HG02938 (cell line): ENCODE results near the gene CLIC3.

Experiments used
- ATAC-seq: cut with Tn5 transposase; IDR thresholded peaks from one replicate; pipeline ENCODE4 v1.9.1; 2021; ENCODE audit warnings: mild to moderate bottlenecking, moderate library complexity; ENCODE audit not compliant: unreplicated experiment

CLIC3 gene

DNA sequence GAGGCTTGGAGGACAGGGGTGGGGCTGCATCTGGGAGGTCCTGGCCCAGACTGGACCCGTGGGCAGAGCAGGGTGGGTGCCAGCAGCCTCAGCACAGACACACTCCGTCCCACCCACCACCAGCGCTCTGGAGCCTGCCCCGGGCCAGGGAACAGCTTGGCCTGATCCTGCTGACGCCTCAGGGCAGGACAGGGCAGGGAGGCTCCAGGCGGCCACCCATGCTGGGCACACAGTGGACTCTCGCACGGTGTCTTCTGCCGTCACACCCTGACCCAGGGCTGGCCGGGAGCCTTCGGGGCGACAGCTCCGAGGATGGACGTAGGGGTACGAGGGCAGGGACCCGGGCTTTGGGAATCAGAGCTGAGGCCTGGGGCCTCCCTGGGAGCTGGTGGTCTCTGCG is 27.2 kb downstream of the CLIC3 start:
- ATAC-seq = no peak

DNA sequence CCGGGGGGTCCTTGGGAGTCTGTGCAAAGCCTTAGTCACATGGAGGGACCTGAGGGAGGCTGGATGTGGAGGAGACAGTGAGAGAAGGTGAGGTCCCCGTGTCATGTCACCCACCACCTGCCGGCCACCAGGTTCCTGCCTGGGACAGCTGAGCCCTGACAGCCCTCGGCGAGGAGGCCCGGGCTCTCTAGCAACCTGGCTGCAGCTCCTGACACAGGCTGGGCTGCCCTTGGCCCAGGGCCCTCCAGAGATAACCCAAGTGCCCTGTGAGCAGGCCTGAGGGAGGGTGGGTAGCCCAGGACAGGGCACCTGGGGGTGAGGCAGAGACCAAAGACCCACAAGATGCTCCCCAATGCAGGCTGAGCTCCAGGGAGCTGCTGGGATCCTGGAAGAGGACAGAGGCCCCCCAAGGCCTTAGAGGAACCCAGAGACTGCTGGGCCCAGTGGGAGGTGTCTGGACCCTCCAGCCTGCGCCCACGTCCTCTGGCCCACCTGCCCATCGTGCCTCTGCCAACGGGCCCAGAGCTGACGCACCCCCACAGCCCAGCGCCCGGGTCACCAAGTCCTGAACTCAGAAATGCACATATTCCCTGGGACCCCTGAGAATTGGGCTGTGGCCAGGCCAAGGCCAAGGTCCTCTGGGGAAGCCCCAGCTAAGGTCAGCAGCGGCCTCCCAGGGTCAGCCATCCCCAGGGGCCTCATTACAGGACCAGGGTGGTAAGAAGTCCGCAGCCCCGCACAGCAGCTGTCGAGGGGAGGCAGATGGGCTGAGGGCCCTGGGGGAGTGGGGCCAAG is 27.8 kb downstream of the CLIC3 start:
- no peak for ATAC-seq

DNA sequence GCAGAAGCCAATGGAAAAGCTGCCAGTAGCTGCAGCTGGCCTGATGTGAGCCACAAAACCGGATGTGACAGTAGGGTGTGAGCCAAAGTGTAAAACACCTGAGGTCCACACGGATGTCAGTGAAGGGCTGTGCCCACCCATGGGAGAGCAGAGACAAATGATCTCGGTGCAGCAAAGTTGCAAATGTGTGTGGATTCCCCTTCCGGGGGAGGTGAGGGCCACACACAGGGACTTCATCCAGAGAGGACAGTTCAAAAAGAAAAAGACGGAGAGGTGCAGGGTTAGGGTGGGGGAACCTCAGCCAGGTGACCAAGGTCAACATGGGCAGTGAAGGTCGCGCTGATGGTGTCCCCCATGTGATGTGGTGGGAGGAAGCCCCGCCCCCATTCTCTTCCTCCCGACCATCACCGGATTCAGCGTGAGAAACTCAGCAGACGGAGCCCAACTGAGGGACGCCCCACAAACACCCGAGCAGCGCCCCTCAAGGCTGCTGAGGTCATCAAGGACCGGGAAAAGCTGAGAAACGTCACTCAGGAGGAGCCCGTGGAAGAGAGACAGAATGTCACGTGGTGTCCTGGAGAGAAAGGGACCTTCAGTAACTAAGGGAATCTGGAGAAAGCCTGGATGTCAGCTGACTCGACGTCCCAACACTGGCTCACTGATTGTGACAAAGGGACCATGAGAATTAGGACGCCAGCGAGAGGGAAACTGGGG is 30.4 kb downstream of the CLIC3 start:
- ATAC-seq = no peak

- no peak for ATAC-seq
Observed at GRCh38 chr9:136964833-136965422, 31.4 kb downstream of the CLIC3 start.

- no peak for ATAC-seq
Observed at GRCh38 chr9:136964171-136964689, 32.1 kb downstream of the CLIC3 start.

DNA sequence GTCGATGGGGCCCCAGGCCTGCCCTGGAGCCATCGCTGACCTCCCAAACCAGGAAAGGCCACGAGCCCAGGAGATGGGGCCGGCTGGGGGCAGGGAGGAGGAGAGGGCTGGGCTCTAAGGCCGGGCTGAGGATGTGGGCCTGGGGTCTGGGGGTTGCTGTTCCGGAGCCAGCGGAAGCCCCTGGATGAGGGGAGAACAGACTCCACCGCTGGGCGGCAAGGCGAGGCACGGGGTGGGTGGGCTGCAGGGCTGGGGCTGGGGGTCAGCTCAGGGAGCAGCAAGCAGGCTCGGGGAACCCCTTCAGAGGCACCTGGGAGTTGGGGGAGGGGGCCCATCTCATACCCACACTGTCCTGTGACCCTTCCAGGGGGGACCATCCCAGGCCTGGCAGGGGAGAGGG is 32.6 kb downstream of the CLIC3 start:
- ATAC-seq = no peak

GRCh38 chr9:136963341-136963740 is 33.0 kb downstream of the CLIC3 start:
- ATAC-seq = no peak

DNA sequence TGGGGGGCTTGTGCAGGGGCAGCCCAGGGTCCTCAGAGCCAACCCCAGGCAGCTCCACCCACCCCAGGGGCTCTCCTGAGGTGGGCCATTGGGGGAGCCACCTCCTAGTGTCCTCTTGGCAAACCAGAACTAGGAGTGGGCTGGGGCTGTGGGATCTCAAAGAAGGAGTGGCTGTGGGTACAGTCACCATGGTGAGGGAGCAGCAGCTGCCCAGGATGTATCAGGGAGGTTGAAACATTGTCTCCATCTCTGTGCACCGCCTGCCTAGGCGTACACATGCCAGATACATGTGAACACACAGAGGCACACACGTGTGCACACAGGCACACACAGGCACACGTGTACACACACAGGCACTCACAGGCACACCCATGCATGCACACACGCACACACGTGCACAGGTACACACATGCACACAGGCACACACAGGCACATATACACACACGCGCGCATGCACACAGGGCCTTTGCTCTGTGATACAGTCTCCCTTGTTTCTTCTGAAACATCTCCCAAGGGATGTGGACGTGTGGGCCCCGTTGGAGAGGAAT is 33.6 kb downstream of the CLIC3 start:
- ATAC-seq = no peak

DNA sequence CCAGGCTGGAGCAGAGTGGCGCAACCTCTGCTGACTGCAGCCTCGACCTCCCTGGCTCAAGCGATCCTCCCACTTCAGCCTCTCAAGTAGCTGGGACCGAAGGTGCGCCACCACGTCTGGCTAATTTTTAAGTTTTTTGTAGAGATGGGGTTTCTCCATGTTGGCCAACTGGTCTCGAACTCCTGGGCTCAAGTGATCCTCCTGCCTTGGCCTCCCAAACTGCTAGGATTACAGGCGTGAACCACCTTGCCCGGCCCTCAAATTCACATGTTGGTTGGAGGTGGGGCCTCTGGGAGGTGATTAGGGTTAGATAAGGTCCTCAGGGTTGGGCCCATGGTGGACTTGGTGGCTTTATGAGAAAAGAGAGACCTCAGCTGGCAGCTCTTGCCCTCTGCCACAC is 34.2 kb downstream of the CLIC3 start:
- ATAC-seq = no peak

GRCh38 chr9:136961279-136962065 is 34.9 kb downstream of the CLIC3 start:
- no peak for ATAC-seq

DNA sequence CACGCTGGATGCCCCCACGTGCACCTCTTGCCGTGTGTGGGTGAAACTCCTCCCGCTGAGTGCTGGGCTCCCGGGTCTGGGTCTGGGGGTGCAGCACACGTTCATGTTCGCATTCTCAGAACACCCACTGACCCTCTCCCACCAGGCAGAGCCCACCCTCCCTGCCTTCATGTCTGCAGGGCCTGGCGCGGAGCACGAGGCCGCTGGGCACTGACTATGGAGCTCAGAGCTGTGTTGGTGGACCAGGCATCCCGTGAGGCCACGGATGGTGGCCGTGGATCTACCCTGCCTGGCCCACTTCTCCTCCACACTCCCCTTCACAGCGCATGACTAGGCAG is 35.5 kb downstream of the CLIC3 start:
- no peak for ATAC-seq

GRCh38 chr9:136960212-136960937 is 36.0 kb downstream of the CLIC3 start:
- ATAC-seq = no peak

GRCh38 chr9:136958898-136959850 is 37.2 kb downstream of the CLIC3 start:
- no peak for ATAC-seq

DNA sequence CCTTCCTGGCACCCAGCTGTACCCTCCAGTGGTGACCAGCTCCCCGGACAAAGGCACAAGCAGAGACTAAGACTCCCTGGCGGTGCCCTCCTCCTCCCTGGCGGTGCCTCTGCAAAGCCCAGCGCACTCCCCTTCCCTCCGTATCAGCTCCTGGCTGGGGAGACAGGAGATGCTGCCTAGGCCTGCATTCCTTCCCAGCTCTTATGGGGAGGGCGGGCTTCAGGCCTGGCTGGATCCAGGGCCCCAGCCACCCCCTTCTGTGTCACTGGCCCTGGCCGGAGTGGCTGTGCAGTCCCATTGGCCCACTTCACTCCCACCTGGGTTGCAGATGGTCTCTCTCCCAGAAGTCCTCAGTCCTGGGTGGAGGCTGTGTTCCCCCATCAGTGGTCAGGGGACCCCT is 37.9 kb downstream of the CLIC3 start:
- no peak for ATAC-seq

DNA sequence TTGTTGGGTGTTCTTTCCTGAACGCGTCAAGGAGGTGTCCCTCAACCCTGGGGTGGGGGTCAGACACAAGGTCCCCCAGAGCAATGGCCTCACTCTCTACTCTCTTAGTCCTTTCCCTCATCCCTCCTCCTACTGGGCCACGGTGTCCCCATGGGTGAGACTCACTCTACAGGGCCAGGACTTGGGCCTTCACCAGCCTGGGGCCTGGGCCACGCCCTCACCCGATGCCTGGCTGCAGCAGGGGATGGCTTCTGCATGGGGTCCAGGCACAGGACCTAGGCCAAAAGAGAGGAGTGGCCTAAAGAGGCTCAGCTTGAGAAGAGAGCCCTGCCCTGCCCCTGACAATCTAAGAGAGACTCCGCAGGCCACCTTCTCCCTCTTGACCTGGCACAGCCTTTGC is 38.5 kb downstream of the CLIC3 start:
- no peak for ATAC-seq

GRCh38 chr9:136957461-136957860 is 38.9 kb downstream of the CLIC3 start:
- no peak for ATAC-seq

GRCh38 chr9:136956604-136957003 is 39.8 kb downstream of the CLIC3 start:
- no peak for ATAC-seq

DNA sequence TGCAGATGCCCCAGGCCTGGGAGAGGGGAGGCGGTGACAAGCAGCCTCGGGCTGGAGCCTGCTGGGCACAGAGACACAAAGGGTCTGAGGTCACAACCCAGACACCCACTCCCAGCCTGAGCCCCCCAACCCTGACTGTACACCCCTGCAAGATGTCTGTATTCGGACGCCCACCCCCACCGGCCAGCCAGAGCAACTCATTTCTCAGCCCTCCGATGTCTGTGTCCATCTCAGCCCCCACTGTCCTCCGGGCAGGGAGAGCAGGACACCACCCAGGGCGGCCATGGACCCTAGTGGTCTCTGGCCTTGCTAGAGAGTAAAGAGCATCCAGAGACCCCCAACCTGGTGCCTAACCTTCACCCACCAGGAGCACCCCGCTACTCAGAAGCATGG is 40.4 kb downstream of the CLIC3 start:
- no peak for ATAC-seq
